GM12875 (cell line): ENCODE results near the gene ANKRD18B.
"Not testable (repeated sequence)": the region's sequence is repeated elsewhere in the genome, so short reads cannot be mapped to it uniquely, and the experiment has no call there.

Source experiments
- H3K4me3 ChIP-seq: one replicate; pipeline ENCODE4 v1.5.1; 2011; ENCODE audit warnings: low read depth, low read length, control low read depth
- CTCF ChIP-seq: IDR thresholded peaks from 2 replicates; pipeline ENCODE4 v1.5.1; 2011; ENCODE audit warnings: low read depth, mild to moderate bottlenecking, control low read depth, inconsistent platforms, low read length, moderate library complexity, borderline replicate concordance; ENCODE audit not compliant: insufficient read depth

ANKRD18B gene

GRCh38 chr9:33498387-33498786 is 25.7 kb upstream of the ANKRD18B start:
- no peak overlapping the region for H3K4me3 ChIP-seq
- no peak for TF ChIP-seq CTCF

GRCh38 chr9:33506626-33507370 is 17.3 kb upstream of the ANKRD18B start:
- TF ChIP-seq CTCF, result no peak
- no peak overlapping the region for H3K4me3 ChIP-seq

DNA sequence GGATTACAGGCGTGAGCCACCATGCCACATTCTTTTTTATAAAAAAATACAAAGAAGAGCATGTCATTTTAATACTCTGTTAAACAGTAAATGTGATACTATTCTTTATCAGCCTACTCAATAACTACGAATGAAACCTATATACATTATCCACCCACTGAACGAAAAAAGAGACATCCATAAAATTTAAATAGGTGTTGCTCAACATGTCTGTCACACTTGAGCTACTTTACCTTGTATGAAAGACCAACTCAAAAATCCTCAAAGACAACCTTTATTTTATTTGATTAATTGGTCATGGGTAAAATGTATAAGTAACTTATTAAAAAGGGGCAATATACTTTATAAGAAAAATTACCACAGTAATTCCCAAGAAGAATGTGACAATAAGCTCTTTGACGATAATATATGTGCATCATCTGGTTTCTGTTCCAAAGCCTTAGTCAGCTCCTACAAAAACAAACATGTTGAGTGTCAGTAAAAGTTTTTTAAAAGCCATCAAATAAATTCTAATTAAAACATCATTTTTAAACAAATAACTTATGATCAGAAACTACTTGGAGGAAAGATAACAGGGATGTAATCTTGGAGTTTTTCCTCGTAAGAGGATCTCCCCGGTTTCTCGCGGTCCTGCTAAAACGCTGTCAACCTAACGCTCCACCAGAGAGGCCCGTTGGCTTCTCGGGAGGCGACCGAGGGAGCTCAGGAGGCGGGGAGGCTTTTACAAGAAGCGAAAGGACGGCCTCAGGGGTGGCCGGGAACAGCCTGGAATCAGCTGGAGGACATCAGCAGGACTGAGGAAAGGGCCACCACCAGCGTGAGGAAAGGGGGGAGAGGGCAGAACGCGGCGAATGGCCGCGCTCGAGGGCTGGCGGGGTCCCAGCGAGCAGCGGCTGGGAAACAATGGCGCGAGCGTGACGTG is 13.5 kb upstream of the ANKRD18B start:
- TF ChIP-seq CTCF, result no peak
- H3K4me3 ChIP-seq, result peak overlapping the region; percentile 64

- peak overlapping the region; percentile 64 for H3K4me3 ChIP-seq
These were observed 12.9 kb upstream of the ANKRD18B start for GRCh38 chr9:33511184-33511517.

DNA sequence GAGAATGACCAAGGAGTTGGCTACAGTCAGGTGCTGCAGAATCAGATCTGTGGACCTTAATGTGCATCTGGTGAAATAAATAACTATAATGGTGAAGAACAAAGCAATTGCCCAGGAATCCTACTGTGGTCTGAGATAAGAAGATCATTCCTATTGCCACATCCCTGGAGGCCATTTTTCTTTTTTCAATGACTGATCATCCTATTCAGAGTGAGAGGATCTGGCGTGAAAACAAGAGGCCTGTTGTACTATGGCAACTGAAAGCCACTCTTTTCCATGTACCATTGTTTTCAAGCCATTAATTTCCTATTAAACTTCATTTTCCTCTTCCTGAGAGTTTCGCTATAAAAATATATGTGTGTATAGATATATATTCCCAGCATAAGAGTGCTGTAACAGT is 11.5 kb upstream of the ANKRD18B start:
- not testable (repeated sequence) for H3K4me3 ChIP-seq

- not testable (repeated sequence) for H3K4me3 ChIP-seq
These were observed 8.6 kb upstream of the ANKRD18B start for GRCh38 chr9:33515342-33515995.

- H3K4me3 ChIP-seq, result not testable (repeated sequence)
These were observed 7.7 kb upstream of the ANKRD18B start for GRCh38 chr9:33516397-33516796.

- TF ChIP-seq CTCF, result peak; percentile 34; the same call in 1 of the 2 replicates
- no peak overlapping the region for H3K4me3 ChIP-seq
These were observed 6.7 kb upstream of the ANKRD18B start for GRCh38 chr9:33517373-33517772.

- H3K4me3 ChIP-seq, result not testable (repeated sequence)
These were observed 6.0 kb upstream of the ANKRD18B start for GRCh38 chr9:33517934-33518577.

GRCh38 chr9:33521861-33522260 is 2.2 kb upstream of the ANKRD18B start:
- not testable (repeated sequence) for H3K4me3 ChIP-seq
